Neural cell (in vitro differentiated cells): ENCODE results near the gene BCL6.

Source experiments
- EP300 ChIP-seq: fragments of 450-650 bp; conservative IDR thresholded peaks from 2 replicates; pipeline ENCODE4 v1.6.1; 2014; ENCODE audit warnings: antibody characterized with exemption, mild to moderate bottlenecking, moderate library complexity; ENCODE audit not compliant: poor library complexity, severe bottlenecking
- EZH2 ChIP-seq: fragments of 200-600, 300-800 bp; shearing (Covaris generic), sonication (generic); IDR thresholded peaks from 2 replicates; pipeline ENCODE4 v1.6.1; 2014; ENCODE audit warnings: antibody characterized with exemption, low read length, borderline replicate concordance, mild to moderate bottlenecking; ENCODE audit not compliant: insufficient read depth, poor library complexity, severe bottlenecking
- MXI1 ChIP-seq: fragments of 450-650 bp; conservative IDR thresholded peaks from 2 replicates; pipeline ENCODE4 v1.6.1; 2014; ENCODE audit warnings: antibody characterized with exemption, mild to moderate bottlenecking; ENCODE audit not compliant: poor library complexity, severe bottlenecking
- POLR2AphosphoS5 ChIP-seq: IDR thresholded peaks from 2 replicates; pipeline ENCODE4 v1.6.1; 2012
- RAD21 ChIP-seq: fragments of 450-650 bp; conservative IDR thresholded peaks from 2 replicates; pipeline ENCODE4 v1.6.1; 2014; ENCODE audit warnings: antibody characterized with exemption, mild to moderate bottlenecking, moderate library complexity
- REST ChIP-seq: IDR thresholded peaks from 2 replicates; pipeline ENCODE4 v1.6.1; 2012; ENCODE audit warnings: borderline replicate concordance
- SMC3 ChIP-seq: fragments of 450-650 bp; conservative IDR thresholded peaks from 2 replicates; pipeline ENCODE4 v1.6.1; 2014; ENCODE audit warnings: antibody characterized with exemption, mild to moderate bottlenecking, moderate library complexity; ENCODE audit not compliant: poor library complexity
- TF ChIP-seq, protein P1 (sequence below): fragments of 450-650 bp; IDR thresholded peaks from 2 replicates; pipeline ENCODE4 v1.5.1; 2014; ENCODE audit warnings: antibody characterized with exemption, mild to moderate bottlenecking, moderate library complexity; ENCODE audit not compliant: poor library complexity, severe bottlenecking

DNA sequence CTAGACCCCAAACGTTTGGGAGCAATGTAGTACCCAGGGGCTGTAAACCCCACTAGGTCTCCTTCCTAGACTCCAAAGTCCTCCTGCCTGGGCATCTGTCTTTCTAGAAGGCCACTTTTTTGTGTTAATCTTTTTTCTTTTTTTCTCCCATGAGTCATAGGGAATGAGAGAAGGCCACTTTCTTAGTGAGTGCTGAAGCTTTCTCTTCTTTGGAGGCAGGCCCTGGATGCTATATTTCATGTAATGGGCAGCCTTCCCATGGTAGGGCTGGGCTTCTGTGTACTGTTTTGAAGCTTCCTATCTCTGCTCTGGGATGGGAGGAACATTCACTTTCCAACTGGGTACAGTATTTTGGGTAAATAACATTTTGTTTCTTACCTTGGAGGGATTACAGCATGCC is 27.7 kb downstream of the BCL6 start:
- TF ChIP-seq, protein P1, sequence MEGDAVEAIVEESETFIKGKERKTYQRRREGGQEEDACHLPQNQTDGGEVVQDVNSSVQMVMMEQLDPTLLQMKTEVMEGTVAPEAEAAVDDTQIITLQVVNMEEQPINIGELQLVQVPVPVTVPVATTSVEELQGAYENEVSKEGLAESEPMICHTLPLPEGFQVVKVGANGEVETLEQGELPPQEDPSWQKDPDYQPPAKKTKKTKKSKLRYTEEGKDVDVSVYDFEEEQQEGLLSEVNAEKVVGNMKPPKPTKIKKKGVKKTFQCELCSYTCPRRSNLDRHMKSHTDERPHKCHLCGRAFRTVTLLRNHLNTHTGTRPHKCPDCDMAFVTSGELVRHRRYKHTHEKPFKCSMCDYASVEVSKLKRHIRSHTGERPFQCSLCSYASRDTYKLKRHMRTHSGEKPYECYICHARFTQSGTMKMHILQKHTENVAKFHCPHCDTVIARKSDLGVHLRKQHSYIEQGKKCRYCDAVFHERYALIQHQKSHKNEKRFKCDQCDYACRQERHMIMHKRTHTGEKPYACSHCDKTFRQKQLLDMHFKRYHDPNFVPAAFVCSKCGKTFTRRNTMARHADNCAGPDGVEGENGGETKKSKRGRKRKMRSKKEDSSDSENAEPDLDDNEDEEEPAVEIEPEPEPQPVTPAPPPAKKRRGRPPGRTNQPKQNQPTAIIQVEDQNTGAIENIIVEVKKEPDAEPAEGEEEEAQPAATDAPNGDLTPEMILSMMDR = no peak
- no peak for TF ChIP-seq MXI1
- no peak for TF ChIP-seq POLR2AphosphoS5
- TF ChIP-seq REST = no peak
- no peak for TF ChIP-seq EZH2
- TF ChIP-seq EP300 = no peak
- TF ChIP-seq SMC3 = no peak
- no peak for TF ChIP-seq RAD21
